OCI-M2 (cell line): ENCODE measurements around the gene GPR132.
"Not testable (repeated sequence)": the region's sequence is repeated elsewhere in the genome, so short reads cannot be mapped to it uniquely, and the experiment has no call there.

ENCODE experiments used
- DNase-seq: peaks from one replicate; lab custom pipeline; 2025; ENCODE audit not compliant: unreplicated experiment; lab: John Stamatoyannopoulos, UW

Gene GPR132

DNA sequence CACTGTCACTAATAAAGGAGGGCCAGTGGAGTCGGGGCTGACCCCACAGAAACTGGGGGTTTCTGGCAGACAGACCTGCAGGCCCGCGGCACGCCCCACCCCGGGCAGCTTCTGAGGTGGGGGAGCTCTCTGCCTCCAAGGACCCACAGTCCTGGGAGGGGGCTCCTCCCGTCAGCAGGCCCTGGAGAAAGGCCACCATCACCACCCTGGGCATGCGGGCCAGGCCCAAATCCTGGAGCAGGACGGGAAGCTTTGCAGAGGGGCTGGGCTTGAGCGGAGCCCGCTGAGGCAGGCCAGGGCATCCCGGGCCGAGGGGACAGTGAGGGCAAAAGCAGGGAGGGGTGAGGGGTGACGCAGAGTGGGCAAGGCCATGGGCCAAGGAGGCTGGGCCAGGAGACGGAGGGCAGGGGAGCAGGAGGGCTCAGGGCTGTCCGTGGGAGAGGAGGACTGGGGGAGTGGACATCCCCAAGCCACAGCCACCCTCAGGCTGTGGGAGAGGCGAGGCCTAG is 11.1 kb upstream of the GPR132 start:
- DNase-seq = no peak

DNA sequence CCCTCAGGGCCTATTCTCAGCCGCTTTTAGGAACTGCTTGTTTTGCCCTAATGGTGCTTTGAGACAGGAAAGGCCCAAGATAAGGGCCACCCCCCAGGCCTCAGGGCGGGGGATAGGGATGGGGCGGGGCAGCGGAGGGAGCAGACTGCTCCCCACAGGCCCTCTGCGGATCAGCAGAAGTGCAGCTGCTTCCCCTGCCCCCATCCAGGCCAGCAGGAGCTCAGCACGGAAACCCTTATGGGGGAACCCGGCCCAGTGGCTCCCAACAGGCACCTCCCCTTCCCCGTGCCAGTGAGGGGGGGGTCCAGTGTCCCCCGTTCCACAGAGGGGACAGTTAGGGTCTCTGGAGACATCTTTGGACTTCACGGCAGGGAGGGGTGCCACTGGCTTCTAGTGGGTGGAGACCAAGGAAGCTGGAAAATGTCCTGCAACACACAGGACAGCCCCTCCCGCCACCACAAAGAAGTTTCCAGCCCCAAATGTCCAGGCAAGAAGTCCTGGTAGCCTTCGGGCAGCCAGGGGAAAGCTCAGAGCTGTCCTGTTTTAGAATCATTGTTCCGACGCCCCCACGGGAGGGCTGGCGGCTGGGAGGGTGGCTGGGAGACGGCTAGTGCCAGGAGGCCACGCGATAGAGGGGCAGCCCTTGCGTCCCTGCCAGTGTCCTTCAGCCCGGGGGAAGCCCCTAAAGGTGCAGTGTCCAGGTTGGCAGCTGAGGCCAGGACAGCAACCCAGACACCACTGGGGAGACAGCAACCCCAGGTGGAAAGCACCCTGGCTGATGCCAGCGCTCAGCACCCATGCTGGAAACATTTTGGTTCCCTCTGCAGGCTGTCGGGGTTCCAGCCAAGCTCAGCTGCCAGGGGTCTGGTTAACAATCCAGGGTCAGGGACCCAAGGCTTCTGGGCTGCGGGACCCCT is 10.4 kb upstream of the GPR132 start:
- peak; percentile 73 for DNase-seq

DNA sequence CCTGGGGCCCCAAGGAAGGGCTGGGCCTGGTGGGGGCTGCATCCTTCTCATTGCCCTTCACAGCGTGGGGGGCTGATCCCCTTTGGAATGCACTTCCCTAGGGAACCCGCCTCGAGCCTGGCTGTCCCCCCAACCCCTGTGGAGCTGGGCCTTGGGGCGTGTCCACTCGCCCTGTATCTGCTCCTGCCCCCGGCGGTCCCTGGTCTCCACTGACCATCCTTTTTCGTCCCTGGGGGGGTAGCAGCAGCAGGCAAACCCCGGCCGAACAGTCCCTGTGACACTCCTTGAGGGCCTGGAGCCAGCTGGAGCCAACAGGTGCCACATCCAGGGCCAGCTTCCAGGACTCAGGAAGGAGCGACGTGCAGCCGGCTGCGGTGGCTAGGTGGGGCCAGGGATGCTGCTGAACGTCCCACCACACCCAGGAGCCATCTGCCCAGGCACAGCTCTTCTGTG is 9.4 kb upstream of the GPR132 start:
- DNase-seq = no peak

DNA sequence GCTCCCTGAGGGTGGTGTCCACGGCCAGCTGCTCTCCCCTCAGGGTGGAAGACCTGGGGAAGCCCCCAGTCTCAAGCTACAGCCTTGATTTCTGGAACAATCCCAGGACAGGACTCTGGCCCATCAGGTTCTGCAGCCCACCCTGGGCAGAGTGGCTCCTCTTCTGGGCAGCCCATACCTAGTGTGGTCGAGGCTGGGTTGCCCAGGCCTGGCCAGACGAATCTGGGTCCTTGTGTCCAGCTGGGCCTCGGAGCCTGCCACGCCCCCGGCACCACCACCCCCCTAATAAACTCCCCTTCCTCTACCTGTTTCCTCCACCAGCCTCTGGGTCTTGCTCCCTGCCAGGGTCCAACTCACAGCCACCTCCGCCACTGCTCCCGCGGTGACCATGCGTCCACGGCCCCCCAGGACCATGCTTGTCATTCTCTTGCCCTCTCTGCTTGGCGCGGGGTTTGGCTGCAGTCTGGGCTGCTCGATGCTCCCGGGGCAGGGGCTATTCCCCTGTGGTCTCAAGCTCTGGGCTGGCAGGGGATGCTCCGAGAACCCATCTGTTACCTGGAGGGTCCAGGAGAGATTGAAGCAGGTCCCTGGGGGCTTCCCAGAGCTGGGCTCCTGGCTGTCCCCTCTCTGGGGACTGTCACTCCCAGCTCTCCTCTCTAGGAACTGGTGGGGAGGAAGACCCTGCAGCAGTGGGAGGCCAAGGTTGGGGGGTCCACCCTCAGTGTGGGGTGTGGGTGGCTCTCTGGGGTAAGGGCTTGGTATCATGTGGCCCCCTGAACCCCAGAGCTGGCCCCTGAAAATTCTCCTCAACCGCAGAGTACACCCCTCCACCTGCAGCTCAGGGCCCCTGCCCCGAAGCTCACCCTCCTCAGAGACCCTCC is 8.7 kb upstream of the GPR132 start:
- DNase-seq = no peak

DNA sequence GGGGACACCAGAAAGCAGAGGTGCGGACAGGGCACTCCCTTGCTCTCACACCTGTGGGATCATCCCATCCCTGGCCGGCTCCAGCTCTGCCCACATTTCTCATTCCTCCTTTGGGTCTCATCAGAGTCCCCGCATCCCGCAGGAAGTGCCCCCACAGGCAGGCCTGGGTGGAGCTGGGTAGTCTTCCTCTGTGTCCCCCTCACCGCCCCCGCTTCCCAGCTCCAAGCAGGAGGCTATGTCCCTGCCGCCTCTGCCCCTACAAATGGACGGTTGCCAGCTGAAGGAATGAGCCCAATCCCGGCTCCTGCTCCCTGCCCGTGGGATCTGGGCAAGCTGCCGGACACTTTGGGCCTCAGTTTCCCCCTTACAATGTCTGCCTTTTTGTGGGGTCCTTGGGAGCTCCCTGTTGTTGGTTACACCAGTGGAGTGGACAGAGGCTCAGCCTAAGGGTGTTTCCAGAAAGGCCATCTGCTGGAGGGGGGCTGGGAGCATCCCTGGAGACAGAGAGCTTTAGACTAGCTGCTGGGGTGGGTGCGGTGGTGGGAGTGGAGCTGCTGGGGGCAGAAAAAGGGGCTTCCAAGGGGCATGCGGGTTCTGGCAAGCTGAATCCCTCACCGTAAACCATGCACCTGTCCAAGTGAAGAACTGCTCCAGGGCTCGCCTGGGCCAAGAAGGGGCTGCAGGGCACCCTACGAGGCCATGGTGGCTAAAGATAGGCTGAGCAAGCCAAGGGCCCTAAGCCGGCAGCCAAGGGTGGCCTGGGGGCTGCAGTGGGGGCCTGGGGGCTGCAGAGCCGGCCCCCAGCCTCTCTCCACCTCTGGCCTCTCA is 7.9 kb upstream of the GPR132 start:
- no peak for DNase-seq

DNA sequence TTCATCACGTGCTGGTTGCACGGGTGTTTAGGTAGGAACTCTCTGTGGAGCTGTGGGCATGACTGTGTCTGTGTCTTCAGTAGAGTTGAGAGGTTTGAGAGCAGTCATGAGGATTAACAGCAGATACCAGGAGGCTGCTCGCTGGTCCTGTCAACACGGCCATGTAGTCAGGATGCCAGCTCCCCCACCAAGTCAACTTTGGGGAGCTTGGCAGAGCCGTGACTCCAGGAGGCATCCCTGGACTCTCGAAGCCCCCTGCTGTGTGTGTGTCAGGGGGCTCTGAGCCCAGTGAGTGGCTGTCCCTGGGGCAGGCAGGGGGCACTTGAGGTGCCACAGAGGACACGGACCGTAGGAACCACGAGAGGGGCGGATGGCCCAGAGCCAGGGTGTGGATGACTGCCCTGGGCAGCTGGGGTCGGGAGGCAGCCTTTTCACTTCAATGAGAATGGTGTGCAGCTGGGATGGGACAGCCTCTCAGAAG is 7.2 kb upstream of the GPR132 start:
- no peak for DNase-seq

DNA sequence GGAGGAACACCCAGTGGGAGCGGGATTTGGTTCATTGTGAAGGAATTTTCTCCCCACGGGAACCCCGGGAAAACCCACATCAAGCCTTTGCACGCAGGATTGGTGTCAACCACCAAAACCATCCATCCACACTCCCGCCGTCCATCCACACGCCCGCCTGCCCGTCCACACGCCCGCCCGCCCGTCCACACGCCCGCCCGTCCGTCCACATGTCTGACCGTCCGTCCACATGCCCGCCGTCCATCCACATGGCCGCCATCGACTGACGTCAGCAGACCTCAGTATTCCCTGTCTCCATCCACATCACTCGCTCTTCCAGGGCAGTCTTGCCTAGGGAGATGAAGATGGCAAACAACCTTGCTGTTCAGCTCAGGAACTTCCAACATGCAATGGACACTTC is 6.7 kb upstream of the GPR132 start:
- DNase-seq = no peak

DNA sequence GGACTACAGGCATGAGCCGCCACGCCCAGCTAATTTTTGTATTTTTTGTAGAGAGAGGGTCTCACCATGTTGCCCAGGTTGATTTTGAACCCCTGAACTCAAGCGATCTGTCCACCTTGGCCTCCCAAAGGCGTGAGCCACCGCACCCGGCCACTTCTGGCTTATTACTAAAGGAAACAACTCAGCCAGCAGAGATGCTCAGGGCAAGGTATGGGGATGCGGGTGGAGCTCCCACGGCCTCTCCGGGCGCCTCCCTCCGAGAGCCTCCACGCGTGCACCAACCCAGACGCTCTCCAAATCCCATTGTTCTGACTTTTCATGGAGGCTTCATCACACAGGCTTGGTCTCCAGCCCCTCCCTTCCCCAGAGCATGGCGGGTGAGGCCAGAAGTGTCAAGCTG is 6.1 kb upstream of the GPR132 start:
- DNase-seq = no peak

DNA sequence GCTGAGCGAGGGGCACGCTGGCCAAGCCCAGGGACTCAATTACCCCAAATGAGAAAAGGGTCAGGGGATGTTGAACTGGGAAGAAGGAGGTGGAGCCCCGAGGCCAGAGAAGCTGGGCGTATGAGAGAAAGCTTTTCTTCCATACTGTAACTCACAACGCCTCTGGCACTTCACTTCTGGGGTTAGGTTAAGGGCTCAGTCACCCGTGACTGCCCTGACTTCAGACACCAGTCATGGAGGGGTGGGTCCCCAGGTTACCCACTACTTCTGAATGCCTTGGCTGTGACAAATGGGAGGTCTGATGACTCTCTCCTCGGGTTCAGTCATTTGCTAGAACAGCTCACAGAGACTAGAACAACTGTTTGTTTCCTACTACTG is 5.5 kb upstream of the GPR132 start:
- DNase-seq = no peak

DNA sequence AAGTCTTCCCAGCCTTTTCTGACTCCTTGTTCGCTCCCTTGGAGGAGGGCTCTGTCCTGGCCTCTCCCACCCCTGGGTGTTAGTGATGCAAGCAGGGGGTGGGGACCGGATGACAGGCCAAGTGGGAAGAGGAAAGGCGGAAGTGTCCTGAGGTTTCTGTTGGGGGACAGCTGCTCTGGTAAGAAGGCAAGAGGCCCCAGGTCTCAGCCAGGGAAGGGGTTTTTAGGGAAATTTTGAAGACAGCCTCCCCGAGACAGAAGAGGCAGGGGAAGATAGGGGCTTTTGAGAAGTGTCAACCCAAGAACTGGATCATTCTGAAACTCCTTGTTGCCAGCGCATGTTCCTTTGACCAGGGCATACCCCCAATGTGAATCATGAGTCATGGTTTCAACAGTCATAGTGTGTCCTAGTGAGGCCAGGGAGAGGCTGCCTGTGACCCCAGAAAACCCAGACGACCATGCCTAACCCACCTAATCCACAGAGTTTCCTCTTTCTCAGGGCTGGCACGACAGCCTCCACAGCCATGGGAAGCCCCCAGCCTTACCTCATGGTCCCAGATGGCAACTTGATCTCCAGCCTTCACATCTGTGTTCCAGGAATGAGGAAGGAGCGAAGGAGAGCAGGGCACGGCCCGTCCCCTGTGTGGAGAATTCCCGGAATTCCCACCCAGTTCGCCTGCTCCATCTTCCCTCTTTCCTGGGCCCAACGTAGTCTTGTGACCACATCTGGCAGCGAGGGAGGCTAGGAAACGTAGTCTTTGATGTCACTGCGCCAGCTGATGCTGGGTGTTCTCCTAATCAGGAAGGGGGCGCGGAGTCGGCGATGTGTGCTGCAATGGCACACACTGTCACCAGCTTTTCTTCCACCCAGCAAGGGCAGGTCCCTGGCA is 4.9 kb upstream of the GPR132 start:
- DNase-seq = no peak

DNA sequence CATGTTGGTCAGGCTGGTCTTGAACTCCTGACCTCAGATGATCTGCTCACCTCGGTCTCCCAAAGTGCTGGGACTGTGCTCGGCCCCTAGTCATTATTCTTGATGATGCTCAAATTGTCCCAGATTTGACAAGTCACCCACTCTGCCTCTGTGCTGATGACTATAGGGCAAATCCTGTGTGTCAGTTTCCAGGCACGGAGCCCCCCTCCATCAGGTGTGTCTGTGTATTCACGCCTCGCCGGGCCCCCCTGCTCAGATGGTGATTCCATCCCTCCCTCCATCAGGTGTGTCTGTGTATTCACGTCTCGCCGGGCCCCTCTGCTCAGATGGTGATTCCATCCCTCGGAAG is 4.3 kb upstream of the GPR132 start:
- DNase-seq = no peak

DNA sequence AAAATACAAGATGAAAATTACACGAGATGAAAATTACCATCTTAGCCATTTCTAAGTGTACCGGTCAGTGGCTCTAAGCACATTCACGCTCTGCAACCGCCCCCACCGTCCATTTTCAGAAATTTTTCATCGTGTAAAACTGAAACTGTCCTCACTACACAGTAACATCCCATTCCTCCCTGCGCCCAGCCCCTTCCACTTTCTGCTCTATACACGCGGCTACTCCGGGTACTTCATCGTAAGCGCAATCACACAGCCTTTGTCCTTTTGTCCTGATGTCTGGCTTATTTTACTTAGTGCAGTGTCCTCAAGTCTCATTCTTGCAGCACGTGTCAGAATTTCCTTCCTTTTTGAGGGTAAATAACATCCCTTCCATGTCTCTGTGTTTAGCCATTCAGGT is 3.6 kb upstream of the GPR132 start:
- DNase-seq = no peak

DNA sequence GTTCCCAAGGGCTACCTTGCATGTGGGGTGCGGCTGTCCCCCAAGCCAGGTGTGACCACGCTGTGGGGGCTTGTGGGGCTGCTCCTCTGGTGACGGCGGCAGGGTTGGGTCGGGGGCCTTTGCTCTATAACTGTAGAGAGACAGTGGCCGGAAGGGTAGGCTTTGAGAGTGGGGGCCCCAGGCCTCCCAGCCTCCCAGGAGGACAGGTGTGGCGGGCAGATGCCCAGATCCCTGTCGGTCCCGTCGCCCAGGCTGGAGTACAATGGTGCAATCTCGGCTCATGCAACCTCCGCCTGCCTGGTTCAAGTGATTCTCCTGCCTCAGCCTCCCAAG is 2.7 kb upstream of the GPR132 start:
- no peak for DNase-seq

DNA sequence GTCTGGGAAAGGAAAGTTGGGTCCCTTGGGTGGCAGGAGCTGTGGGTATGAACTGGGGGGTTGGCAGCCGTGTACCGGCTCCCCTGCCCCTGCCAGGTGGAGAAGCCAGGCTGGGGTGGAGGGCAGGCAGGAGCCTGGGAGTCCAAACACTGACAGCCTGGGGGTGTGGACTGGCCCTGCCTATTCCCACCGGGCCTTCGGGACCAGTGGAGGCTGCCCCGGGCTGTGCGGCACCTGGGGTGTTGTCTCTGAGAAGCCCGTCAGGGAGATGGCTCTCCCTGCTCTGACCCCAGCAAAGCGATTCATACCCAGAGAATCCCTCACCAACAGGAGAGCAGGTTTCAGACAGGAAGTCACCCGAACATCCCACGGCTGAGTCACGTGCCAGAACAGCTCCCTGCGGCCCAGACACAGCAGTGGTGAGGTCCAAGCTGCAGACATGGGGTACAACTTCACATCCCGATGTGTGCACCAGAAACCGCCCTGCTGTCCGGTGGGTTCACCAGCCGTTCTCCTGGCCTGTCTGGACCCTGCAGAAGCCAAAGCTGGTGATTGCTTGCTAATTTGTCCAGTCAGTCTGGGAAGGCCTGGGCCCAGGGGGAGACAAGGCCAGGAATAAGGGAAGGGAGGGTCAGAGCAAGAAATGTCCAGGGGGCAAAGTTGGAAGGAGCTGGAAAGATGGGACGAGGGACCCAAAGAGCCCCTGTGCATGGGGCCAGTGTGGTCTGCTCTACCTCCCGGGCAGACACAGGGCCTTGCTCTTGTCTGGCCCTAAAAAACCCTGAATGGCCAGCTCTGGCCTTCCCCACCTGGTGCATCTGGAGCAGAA is 2.1 kb upstream of the GPR132 start:
- no peak for DNase-seq

DNA sequence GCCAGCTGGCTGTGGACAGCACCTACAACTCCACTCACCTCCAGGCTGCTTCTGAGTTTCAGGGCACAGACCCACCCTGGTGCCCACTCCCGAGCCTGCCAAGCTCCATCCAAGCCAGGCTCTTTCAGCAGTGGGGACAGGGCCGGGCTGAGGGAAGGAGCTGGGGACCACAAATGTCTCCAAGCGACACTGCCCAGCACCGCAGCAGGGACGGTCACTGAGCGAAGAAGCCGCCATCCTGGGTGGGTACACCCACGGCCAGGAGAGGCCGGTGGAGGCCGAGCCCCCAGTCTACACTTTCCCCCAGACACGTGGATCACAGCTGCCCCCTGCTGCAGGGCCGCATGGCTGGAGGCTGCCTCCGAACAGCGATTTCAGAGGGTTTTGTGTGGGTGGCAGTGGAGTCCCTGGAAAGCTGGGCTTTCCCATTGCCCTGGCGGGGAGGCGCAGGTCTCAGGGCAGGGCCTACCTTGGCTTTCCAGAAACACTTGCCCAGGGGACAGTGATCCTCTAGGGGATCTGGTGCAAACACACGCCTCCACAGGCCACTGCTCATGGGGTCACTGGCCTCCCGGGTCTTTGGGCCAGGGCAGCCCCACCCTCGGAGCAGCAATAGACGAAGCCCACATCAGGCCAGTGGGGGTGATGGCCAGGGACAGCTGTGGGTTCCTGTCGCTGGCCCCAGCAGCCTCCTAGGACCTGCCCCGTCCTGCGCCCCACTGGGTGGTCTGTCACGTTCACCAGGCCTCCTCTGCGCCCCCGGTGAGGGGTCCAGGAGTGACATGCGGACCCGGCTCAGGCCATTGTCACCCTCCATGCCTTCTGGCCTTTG is 1.2 kb upstream of the GPR132 start:
- DNase-seq = no peak

DNA sequence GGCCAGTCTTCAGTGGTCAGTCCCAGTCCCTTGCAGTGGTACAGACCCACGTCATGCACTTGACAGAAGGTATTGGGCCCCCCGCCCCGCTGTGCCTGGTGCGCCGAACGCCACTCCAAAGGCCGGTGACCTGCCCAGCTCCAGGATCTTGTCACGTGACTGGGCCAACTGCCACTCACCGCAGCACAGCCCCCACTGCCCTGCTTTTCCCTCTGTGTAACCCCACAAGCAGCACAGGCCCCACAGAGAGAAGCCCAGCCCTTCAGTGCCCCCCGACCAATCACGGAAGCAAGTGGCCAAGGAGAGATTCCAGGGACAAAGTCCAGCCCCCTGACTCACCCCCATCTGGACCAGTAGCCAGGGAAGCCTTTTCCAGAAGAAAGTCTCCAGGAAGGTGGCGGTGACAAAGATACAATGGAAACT is 498 bp downstream of the GPR132 start:
- no peak for DNase-seq

DNA sequence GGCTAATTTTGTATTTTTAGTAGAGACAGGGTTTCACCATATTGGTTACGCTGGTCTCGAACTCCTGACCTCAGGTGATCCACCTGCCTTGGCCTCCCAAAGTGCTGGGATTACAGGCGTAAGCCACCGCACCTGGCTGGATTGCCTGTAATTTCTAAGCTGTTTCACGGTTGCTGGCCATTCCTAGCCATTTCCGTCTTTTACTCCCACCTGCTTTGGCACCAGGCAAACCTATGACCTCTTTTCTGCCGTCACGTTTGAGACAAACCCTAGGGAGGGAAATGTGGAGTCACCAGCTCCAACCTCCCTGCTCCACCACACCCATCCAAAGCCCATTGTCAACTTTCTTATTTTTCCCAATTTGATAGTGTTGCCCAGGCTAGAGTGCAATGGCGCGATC is 1.2 kb downstream of the GPR132 start:
- no peak for DNase-seq

DNA sequence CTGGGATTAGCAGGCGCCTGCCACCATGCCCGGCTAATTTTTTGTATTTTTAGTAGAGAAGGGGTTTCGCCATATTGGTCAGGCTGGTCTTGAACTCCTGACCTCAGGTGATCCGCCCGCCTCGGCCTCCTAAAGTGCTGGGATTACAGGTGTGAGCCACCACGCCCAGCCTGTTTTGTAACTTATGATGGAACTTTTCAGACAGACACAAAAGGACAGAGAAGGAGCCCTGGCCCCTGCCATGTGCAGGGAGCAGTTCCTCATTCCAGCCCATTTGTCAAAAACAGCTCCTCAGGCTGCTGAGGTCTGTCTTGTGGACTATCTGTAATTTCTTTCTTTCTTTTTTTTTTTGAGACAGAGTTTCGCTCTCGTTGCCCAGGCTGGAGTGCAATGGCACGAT is 1.7 kb downstream of the GPR132 start:
- DNase-seq = not testable (repeated sequence)
